WTC11 (cell line): ENCODE measurements around the gene NMT2. TPM values are rescaled to one million over a fixed set of nuclear protein-coding genes. Genes with fewer than 3 reads are reported as not detected.

ENCODE experiments used
- ATAC-seq: fragments of 200-7000 bp; cut with Tn5 transposase; 2 replicates; pipeline ENCODE4 v1.10.0; 2021; ENCODE audit warnings: mild to moderate bottlenecking, moderate library complexity
- CTCF ChIA-PET: fragments of 300-600 bp; sonication (Branson Sonifier 250); formaldehyde crosslinking; loops from one replicate; lab custom pipeline; 2021; ENCODE audit warnings: antibody characterized with exemption; lab: Charles Lee
- POLR2A ChIA-PET: fragments of 350-600 bp; sonication (Branson Sonifier 250); formaldehyde crosslinking; loops from one replicate; lab custom pipeline; 2021; ENCODE audit warnings: antibody characterized with exemption; lab: Charles Lee
- DNase-seq: peaks from one replicate; pipeline ENCODE4 v3.0.0; 2021; ENCODE audit warnings: low spot score
- H3K27ac Mint-ChIP-seq: 2 replicates; pipeline ENCODE4 v1.8.0; 2021; ENCODE audit warnings: mixed read lengths
- H3K27me3 Mint-ChIP-seq: 2 replicates; pipeline ENCODE4 v1.8.0; 2021; ENCODE audit warnings: low read depth, mild to moderate bottlenecking, moderate library complexity, mixed read lengths
- H3K36me3 Mint-ChIP-seq: 2 replicates; pipeline ENCODE4 v1.8.0; 2021; ENCODE audit warnings: mixed read lengths
- H3K4me1 Mint-ChIP-seq: 2 replicates; pipeline ENCODE4 v1.8.0; 2022; ENCODE audit warnings: mixed read lengths
- H3K4me3 Mint-ChIP-seq: 2 replicates; pipeline ENCODE4 v1.8.0; 2021; ENCODE audit warnings: mild to moderate bottlenecking, moderate library complexity, mixed read lengths
- H3K9me3 Mint-ChIP-seq: 2 replicates; pipeline ENCODE4 v1.8.0; 2021; ENCODE audit warnings: mixed read lengths
- CREB1 ChIP-seq: sonication (generic); formaldehyde crosslinking; IDR thresholded peaks from 2 replicates; pipeline ENCODE4 v1.8.0; 2023; ENCODE audit warnings: mild to moderate bottlenecking, missing genetic modification reagents
- ELF4 ChIP-seq: sonication (generic); formaldehyde crosslinking; IDR thresholded peaks from 2 replicates; pipeline ENCODE4 v1.8.1; 2022; ENCODE audit warnings: low read depth, mild to moderate bottlenecking, moderate library complexity, missing genetic modification reagents
- FOXJ3 ChIP-seq: sonication (generic); formaldehyde crosslinking; IDR thresholded peaks from 2 replicates; pipeline ENCODE4 v1.9.0; 2021; ENCODE audit warnings: missing genetic modification reagents, mild to moderate bottlenecking, borderline replicate concordance
- FOXP1 ChIP-seq: sonication (generic); formaldehyde crosslinking; IDR thresholded peaks from 2 replicates; pipeline ENCODE4 v1.8.0; 2022; ENCODE audit warnings: missing genetic modification reagents, mild to moderate bottlenecking, moderate library complexity, borderline replicate concordance
- NFATC4 ChIP-seq: fragments of 250-450 bp; sonication (Bioruptor Pico); IDR thresholded peaks from 2 replicates; pipeline ENCODE4 v1.9.0; 2021; ENCODE audit warnings: mild to moderate bottlenecking
- NR2C2 ChIP-seq: sonication (generic); formaldehyde crosslinking; IDR thresholded peaks from 2 replicates; pipeline ENCODE4 v1.8.0; 2022; ENCODE audit warnings: mild to moderate bottlenecking, missing genetic modification reagents
- SP1 ChIP-seq: sonication (generic); formaldehyde crosslinking; conservative IDR thresholded peaks from 2 replicates; pipeline ENCODE4 v1.8.1; 2022; ENCODE audit warnings: missing genetic modification reagents
- TEAD4 ChIP-seq: sonication (generic); formaldehyde crosslinking; IDR thresholded peaks from 2 replicates; pipeline ENCODE4 v1.8.0; 2022; ENCODE audit warnings: mild to moderate bottlenecking, missing genetic modification reagents
- TP53 ChIP-seq: sonication (generic); formaldehyde crosslinking; IDR thresholded peaks from 2 replicates; pipeline ENCODE4 v1.8.1; 2023; ENCODE audit warnings: mild to moderate bottlenecking, missing genetic modification reagents
- total RNA-seq: library from RNA; stranded (reverse); gene quantifications from 3 replicates; pipeline ENCODE4 v1.2.3, GENCODE V29; 2021
- TF ChIP-seq, protein P1 (sequence below): sonication (generic); formaldehyde crosslinking; IDR thresholded peaks from 2 replicates; pipeline ENCODE4 v1.8.0; 2023; ENCODE audit warnings: missing genetic modification reagents, mild to moderate bottlenecking, borderline replicate concordance
- TF ChIP-seq, protein P2 (sequence below): fragments of 200-600 bp; IDR thresholded peaks from 2 replicates; pipeline ENCODE4 v1.8.0; 2022; ENCODE audit warnings: antibody characterized with exemption

The NMT2 gene
- total RNA-seq, 1 experiment from 2014 or later = 11.7 TPM

DNA sequence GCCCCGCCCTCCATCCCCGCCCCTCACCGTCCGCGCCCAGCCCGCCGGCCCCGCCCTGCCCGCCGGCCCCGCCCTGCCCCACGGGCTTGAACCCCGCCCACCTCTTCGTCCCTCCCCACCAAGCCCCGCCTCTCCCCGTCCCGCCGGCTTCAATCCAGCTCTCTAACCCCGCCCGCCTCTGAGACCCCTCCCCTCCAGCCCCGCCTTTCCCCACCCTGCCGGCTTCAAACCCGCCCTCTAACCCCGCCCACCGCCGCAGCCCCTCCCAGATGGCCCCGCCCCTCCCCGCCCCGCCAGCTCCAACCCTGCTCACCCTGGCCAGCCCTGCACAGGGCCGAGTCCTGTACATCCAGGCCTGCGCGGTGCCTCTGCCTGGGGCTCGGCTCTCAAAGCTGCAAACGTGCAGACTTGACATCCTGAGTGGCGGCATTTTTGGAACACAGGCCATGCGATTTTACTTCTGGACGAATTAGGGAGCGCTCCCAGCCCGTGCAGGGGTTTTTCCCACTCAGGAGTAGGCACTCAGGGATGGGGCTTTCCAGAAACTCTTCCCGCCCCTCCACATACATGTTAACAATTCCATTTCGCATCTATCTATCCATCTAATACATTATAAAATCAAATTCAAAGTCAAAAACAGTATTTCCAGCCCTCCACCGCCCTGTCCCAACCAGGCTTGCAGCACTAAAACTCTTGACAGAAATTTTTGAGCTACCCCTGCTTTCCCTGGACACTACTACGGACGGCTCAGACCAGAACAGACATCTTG, 477 bp upstream of the NMT2 start:
- CTCF ChIA-PET = interaction anchor here (0.6 to 2.1 kb wide), 13 partner anchors 22 to 1300 kb away, joined by 3 to 8 read pairs (median 3); partner anchors contain the start of gene FAM171A1
- ATAC-seq = peak; percentile 89
- Mint-ChIP-seq H3K4me1 (peaks cover 27% of the 10 kb centered on the region), H3K4me3 (peak overlapping the region; percentile 50), H3K9me3 (no peaks in the 10 kb centered on the region), H3K27me3 (peaks cover 9% of the 10 kb centered on the region), H3K27ac (no peak overlapping the region), H3K36me3 (no peaks in the 10 kb centered on the region)
- POLR2A ChIA-PET = interaction anchor here (0.5 to 1.4 kb wide), 4 partner anchors 71 to 754 kb away, joined by 3 to 4 read pairs (median 4); partner anchors contain the start of genes CDNF, HSPA14, MSANTD7 and RPP38
- DNase-seq = peak; percentile 95
- TF ChIP-seq TP53 (CRISPR knock-in tag) = no peak
- 0 out of 2 replicates have a peak, but pooled peaks have one; percentile 14 for TF ChIP-seq SP1

DNA sequence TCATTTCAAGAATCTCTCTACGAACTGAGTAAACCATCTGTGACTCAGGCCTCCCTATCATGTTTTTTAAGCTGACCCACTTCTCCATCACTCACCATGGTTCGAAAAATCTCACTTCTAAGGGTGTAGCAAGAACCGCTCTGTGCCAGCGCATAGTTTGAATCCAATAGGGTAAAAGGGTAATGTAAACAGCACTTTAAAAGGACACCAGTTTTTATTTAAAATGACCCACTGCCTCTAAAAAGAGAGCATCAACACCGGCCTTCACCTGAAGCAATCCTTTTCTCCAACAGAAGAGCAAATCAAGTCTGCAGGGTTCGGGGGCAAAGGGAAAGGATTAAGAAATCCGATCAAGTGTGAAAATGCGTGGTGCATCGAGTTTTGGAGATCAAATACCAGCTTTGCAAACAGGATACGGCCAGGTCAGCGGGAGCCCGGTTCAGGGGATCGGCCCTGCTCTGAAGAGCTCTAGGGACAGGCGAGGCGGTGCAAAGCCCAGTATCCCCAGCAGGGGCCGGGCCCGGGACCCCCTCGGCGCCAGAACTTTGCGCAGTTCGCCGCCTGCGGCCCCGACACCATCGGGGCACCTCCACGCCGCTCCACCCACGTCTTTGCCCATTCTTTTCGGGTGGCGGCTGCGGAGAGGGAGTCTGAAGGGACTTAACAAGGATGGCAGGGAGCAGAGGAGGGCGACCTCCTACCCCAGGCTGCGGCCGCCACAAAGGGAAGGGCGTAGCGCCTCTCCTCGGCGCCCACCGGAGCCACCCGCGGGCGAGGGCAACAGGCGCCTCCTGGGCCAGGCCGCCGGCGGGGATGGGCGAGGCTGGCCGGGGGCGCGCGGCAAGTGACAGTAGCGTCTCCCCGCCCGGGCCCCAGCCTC, 842 bp downstream of the NMT2 start:
- Mint-ChIP-seq H3K4me1 (peaks cover 38% of the 10 kb centered on the region), H3K36me3 (no peaks in the 10 kb centered on the region), H3K27ac (peak overlapping the region; percentile 55; the same call in 1 of the 2 replicates), H3K4me3 (peak overlapping the region; percentile 78)
- DNase-seq (peak; percentile 72), ATAC-seq (peak; percentile 48)
- CTCF ChIA-PET = interaction anchor here (0.5 to 2.1 kb wide), 12 partner anchors 12 to 209 kb away, joined by 3 to 8 read pairs (median 3); partner anchors contain the start of genes FAM171A1 and MEIG1
- TF ChIP-seq FOXP1 (CRISPR knock-in tag) = peak; percentile 11; the same call in 1 of the 2 replicates
- TF ChIP-seq CREB1 = no peak
- TF ChIP-seq NFATC4 (CRISPR knock-in tag) = no peak
- TF ChIP-seq TEAD4 (CRISPR knock-in tag) = no peak
- no peak for TF ChIP-seq ELF4
- TF ChIP-seq FOXJ3 (CRISPR knock-in tag) = no peak
- TF ChIP-seq, protein P1, sequence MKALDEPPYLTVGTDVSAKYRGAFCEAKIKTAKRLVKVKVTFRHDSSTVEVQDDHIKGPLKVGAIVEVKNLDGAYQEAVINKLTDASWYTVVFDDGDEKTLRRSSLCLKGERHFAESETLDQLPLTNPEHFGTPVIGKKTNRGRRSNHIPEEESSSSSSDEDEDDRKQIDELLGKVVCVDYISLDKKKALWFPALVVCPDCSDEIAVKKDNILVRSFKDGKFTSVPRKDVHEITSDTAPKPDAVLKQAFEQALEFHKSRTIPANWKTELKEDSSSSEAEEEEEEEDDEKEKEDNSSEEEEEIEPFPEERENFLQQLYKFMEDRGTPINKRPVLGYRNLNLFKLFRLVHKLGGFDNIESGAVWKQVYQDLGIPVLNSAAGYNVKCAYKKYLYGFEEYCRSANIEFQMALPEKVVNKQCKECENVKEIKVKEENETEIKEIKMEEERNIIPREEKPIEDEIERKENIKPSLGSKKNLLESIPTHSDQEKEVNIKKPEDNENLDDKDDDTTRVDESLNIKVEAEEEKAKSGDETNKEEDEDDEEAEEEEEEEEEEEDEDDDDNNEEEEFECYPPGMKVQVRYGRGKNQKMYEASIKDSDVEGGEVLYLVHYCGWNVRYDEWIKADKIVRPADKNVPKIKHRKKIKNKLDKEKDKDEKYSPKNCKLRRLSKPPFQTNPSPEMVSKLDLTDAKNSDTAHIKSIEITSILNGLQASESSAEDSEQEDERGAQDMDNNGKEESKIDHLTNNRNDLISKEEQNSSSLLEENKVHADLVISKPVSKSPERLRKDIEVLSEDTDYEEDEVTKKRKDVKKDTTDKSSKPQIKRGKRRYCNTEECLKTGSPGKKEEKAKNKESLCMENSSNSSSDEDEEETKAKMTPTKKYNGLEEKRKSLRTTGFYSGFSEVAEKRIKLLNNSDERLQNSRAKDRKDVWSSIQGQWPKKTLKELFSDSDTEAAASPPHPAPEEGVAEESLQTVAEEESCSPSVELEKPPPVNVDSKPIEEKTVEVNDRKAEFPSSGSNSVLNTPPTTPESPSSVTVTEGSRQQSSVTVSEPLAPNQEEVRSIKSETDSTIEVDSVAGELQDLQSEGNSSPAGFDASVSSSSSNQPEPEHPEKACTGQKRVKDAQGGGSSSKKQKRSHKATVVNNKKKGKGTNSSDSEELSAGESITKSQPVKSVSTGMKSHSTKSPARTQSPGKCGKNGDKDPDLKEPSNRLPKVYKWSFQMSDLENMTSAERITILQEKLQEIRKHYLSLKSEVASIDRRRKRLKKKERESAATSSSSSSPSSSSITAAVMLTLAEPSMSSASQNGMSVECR (CRISPR knock-in tag) = no peak
- TF ChIP-seq, protein P2, sequence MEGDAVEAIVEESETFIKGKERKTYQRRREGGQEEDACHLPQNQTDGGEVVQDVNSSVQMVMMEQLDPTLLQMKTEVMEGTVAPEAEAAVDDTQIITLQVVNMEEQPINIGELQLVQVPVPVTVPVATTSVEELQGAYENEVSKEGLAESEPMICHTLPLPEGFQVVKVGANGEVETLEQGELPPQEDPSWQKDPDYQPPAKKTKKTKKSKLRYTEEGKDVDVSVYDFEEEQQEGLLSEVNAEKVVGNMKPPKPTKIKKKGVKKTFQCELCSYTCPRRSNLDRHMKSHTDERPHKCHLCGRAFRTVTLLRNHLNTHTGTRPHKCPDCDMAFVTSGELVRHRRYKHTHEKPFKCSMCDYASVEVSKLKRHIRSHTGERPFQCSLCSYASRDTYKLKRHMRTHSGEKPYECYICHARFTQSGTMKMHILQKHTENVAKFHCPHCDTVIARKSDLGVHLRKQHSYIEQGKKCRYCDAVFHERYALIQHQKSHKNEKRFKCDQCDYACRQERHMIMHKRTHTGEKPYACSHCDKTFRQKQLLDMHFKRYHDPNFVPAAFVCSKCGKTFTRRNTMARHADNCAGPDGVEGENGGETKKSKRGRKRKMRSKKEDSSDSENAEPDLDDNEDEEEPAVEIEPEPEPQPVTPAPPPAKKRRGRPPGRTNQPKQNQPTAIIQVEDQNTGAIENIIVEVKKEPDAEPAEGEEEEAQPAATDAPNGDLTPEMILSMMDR = peak; percentile 30; the same call in 1 of the 2 replicates
- TF ChIP-seq, all 79 proteins: peak for 2
- Mint-ChIP-seq H3K9me3 (no peaks in the 10 kb centered on the region), H3K27me3 (peaks cover 9% of the 10 kb centered on the region)
- POLR2A ChIA-PET = interaction anchor here (0.7 to 1.4 kb wide), 4 partner anchors 15 to 329 kb away, joined by 3 to 4 read pairs (median 4); partner anchors contain the start of genes CDNF, HSPA14, MSANTD7 and SUV39H2

DNA sequence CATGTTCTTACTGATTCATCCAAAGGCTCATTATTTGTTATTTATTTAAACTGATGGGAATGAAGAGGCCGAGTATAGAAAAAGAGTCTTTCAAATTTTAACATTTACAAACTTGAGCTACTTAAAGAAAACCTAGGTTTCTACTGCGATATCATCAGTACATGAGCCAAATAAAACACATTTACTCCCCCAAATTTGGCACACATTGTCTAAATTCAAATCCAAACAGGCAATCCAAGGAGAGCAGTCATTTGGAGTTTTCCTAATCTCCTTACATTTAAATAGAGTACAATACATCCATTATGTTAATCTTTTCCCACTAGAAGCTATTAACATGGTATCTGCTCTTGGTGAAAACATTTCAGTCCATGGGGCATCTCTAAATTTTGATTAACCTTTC, 2.2 kb downstream of the NMT2 start:
- H3K4me3 Mint-ChIP-seq = peak overlapping the region; percentile 78
- no peak overlapping the region for H3K27ac Mint-ChIP-seq
- POLR2A ChIA-PET = no interaction called here

More for the DNA sequence above, 2.2 kb downstream of the NMT2 start:
- Mint-ChIP-seq H3K9me3 (no peaks in the 10 kb centered on the region), H3K27me3 (peaks cover 9% of the 10 kb centered on the region), H3K36me3 (no peaks in the 10 kb centered on the region), H3K4me1 (peaks cover 38% of the 10 kb centered on the region)
- CTCF ChIA-PET = interaction anchor here (0.8 to 1.2 kb wide), 2 partner anchors 205 to 212 kb away, joined by 3 read pairs; partner anchors contain the start of gene FAM171A1
- no peak for ATAC-seq
- no peak for TF ChIP-seq NR2C2 (CRISPR knock-in tag)
- DNase-seq = no peak
